Stimulated activated CD8-positive, alpha-beta memory T cell treated with anti-CD3 and anti-CD28 coated beads, Interleukin-4, amount 100 ng/mL, for 4 hours (primary cell): Measurements from ENCODE around the gene ADORA2A.

ENCODE experiments used
- DNase-seq, 2 donors: peaks; one replicate each; pipeline ENCODE4 v3.0.0-alpha.2; 2020; ENCODE audit warnings: low read depth in 2 of 2, low spot score in 1 of 2

The ADORA2A gene

DNA sequence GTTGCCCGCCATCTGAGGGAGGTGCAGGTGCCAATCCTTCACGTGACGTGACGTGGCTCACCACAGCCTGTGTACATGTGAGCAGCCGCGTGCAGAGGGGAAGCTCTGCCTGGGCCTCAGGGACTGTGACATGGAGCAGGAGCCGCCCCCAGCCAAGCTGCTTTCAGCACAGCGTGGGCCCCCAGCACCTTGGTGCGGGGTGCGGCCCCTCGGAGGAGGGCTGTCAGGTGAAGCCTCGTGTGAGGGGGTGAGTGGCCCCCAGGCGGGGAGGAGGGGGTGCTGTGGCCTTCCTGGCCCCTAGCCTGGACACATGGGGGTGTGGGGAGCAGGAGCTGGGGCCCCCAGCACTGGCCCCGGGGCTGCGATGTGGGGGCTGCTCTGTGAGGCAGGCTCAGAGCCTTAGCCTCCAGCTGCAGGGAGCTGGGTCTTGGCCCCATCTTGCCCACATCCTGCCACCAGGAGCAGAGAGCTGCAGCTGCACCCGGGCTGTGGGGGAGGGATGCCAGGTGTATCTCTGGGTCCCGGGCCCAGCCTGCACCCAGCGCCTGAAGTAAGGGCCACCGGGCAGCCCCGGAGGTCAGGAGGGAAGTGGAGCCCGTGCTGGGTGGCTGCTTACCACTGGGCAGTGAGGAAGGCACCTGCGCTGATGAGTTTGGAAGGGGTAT is at the start of gene ADORA2A:
Gene ADORA2A (plus strand): TSS at position 100 of the 665 bp plus-strand sequence. CDS start 5,806 bp downstream, outside the sequence.
- DNase-seq = peak; percentile 70 to 81

DNA sequence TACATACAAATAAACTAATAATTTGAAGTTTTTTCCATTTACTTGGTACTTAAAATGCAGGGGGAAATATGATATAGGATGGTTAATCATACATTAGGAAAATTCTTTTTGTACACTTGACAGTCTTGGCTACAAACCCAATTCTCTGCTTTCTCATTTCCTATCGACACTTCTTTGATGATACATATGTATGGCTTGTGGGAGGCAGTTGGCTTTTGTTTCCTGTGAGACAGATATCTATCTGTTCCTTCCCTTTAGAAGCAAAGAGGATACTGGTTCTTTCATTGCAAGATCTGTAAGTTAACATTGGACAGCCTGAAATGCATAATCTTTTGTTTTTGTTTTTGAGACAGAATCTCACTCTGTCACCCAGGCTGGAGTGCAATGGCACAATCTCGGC is 47.9 kb upstream of the ADORA2A start:
- no peak for DNase-seq

DNA sequence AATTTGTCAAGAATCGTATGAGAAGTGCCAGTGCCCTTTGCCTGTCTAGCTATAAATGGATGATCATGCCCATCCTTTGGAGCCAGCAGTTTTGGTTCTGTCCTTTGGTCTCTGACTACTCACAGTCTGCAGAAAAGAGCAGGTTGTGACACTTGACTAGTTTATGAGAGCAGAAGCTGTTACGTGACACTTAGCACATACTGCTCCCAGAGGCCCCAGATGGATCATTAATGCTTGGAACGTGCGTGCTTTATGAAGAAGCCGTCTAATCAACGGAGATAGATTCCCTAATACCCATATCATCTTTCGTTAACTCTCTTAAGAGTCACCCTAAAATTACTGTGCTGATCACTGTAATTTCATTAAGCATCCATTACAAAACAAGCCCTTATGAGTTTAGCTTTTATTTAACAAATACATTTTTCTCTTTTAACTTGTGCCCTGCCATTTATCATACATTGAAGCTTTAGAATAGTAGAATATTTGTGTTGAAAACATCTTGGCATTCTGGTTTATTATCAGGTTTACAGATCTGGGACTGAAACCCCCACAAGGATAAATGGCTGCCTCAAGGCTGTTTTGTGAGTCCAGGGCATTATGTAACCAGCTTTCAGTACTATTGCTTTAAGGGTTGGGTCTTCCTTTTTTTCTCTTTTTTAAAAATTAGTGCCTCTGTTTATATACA is 47.0 kb upstream of the ADORA2A start:
- DNase-seq = no peak

DNA sequence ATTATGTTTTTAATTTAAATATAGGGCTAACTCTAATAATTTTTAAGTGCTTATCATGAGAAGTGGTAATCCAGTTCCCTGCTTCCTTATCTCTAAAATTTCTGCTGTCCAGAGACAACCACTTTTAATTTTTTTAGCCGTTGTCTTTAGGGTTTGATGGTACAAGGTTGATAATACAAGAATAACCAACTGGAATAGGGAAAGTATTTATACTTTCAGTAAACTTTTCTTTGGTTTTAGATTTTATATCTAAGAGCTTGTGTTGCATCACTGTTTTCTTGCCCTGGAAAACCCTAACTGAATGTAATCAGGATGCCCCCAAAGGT is 46.5 kb upstream of the ADORA2A start:
- DNase-seq = no peak

DNA sequence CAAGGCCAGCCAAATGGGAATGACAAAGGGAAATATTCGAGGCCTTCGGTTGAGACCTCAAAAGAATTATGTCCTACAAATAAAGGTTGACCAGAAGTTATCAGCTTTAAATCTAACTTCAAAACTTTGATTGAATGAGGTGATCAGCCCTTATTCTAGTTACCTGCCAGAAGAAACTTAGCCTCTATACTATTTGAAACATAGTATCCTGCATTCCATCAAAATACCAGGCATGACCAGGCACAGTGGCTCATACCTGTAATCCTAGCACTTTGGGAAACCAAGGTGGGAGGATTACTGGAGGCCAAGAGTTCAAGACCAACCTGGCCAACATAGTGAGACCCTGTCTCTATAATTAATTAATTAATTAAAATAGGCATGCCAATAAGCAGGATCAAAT is 44.3 kb upstream of the ADORA2A start:
- DNase-seq = no peak

DNA sequence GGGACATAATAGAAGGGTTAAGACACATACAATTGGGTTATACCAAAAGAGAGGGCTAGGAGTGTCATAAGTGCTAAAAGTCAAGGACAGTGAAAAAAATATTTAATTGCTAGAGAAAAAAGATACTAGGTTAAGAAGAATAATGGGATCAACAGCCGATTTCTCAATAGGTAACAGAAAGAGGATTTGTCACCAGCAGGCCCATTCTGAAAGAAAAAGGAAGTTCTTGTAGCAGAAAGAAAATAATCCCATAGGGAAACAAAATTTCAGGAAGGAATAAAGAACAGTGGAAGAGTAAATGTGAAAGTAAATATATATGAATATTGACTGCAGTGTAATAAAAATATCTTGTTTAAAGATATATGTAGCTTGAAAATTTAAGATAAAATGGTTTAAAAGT is 43.3 kb upstream of the ADORA2A start:
- DNase-seq = no peak

DNA sequence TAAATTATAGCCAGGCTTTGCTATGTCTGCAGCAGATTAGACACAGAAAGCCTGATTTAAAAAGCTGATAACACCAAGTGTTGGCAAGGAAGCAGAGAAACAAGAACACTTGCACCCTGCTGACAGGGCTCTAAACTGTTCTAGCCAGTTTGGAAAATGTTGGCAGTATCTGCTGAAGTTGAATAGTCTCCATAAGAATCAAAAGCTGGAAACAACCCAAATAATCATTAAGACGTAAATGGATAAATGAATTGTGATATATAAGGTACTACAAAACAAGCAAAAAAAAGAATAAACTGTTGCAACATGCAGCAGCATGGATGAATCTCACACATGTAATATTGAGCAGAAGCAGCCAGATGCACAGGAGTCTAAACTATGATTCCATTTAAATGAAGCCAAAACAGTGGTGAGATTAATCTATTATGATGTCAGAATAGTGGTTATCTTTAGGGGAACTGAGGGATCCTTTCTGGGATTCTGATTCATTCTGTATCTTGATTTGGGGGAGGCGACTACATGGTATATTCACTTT is 40.4 kb upstream of the ADORA2A start:
- DNase-seq = no peak

DNA sequence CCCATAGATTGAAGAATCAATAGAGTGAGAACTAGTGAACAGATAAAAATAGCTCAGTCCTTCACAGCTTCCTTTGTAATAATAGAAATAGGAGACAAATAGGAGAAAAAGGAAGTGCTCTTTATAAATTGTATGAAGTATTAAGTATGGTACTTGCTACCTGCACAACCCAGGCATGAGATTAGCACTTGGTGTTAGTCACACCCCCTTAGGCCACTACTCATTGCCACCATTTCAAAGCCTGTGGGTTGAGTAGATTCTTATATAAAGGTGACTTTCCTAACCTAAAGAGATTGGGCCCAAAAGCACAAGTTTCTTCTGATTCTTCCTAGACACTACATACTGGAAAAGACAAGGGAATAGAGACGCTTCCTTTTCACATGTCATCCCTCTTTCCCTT is 37.7 kb upstream of the ADORA2A start:
- no peak for DNase-seq

DNA sequence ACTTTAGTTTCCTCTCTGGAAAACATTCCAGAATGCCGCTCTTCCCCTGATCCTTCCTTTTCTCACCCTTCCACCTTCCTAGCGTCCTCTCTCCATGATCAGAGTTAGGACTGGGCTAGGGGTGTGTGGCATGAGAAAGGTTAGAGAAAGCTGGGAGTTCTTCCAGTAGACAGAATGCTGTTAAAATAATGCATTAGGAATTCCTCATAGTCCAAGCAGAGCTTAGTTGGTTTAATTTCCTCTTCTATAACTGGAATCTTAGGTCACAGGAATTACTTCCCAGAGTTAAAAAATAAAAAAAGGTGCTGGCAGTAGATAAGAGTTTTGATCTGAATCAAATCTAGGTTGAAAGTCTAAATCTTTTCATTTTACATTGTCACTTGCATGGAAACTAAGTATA is 37.2 kb upstream of the ADORA2A start:
- no peak for DNase-seq

DNA sequence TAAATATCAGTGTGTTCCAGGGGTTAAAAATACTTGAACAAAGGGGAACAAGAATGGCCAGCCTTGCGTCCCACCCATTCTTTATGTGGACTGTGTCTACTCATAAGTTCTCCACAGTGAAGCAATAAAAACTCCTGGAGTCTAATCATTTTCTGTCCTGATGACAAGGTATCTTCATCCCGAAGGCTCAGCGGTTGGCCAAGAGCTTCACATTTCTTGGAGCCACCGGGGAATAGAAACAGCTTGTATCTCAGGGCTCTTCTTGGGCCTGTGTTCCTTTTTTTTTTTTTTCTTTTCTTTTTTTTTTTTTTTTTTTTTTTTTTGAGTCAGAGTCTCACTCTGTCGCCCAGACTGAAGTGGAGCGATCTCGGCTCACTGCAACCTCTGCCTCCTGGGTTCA is 36.8 kb upstream of the ADORA2A start:
- no peak for DNase-seq

DNA sequence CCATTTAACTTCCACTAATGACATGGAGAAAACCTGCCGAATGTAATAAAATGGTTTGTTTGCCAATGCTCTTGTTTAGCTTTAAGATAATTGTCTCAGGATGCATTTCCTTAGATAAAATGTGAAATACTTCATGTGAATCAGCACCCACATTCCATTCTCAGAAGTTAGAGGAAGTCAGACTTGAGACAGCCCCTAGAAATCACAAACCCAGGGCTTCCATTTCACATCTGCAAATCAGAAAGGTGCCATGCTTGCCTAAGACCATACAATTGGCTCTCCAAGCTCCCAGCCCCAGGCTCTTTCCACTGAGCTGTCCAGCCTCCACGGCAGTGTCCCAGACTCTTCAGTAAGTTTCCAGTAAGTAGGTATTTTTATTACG is 35.6 kb upstream of the ADORA2A start:
- no peak for DNase-seq

DNA sequence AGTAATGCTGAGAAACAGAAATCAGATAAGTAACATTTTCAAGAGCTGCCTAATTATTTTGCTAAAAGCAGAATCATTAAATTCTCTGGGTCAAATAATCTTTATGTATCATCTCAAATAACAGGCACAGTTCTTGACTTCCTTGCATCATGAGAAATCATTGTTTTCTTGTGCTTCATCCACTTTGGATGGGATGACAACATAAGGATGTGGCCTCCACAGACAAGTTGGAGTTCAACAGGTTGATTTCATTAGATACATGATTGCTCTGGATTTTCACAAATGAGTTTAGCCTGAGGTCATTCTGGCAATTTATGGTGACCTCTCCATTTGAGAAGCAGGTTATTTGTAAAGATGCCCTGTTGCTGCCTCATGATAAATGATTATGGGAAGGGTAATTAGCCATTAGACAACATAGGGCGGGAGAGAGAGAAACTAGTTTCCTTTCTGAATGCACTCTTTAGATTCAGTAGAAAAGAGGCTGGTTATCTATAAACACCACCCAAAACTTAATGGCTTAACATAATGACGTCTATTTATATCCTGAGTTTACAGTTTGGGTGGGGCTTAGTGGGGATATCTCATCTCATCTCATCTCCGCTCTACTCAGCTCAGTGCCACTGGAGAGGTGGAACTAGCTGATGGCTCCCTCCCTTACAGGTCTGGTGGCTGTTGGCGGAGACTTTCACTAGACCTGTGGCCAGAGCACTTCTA is 35.0 kb upstream of the ADORA2A start:
- DNase-seq = no peak

DNA sequence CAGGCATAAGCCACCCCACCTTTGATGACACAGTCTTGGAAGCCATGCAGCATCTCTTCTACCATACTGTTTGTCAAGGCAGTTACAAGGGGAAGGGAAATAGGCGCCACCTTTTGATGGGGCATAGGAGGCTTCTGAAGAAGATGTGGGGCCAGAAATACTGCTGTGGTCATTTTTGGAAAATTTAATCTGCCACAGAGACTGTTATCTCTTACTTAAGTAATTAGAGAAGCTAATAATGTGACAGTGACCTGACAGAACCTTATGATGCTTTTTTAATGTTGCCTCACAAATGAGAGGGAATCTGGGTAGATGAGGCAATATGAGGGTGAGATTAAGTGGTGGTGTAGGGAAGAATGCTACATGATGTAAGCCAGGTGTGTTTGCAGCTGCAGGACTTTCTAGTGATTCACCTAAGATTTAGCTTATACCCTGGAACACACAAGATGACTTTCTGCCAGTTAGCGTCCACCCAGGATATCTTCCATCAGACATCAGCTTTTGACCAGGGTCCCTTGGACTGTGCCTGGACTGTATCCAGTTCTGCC is 34.3 kb upstream of the ADORA2A start:
- DNase-seq = no peak

DNA sequence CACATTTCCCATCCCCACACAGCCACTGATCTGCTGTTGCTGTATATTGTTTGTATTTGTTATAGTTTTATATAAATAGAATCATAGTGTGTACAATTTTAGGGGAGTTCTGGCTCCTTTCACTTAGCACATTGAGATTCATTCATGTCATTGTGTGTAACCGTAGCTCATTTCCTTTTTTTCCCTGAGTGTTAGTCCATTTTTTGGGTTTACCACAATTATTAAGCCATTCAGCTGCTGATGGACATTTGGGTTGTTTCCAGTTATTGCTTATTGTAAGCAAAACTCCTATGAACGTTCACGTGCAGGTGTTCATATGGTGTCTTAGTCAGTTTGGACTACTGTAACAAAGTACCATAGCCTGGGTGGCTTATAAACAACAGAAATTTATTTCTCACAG is 33.6 kb upstream of the ADORA2A start:
- DNase-seq = no peak

DNA sequence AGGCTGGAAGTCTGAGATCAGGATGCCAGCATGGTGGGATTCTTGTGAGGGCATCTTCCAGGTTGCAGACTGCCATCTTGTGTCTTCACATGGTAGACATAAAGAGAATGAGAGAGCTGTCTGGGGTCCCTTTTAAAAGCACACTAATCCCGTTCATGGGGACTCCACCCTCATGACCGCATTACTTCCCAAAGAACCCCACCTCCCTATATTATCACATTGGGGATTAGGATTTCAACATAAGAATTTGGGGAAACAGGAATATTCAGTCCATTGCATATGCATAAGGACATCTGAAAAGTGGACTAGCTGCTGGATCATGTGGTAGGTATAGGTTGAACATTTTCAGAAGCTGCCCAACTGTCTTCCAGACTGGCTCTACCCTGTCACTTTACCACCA is 33.1 kb upstream of the ADORA2A start:
- DNase-seq = no peak

DNA sequence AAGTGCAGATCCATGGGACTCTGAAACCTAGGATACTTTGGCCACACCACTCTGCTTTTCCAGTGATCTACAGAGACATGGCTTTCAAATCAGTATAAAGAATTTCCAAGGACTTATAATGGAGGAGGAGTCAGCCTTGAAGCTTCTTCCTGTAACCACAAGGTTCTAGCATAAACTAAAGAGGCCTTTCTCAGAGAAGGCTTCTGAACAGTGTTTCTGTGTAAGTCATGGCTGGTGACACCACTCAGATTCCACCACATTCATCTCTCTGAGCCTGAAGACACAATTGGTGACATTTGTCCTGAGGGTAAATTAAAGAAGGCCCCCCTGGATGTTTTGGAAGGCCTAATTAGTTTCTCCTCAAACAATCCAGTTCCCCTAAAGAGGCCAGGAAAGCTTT is 29.0 kb upstream of the ADORA2A start:
- no peak for DNase-seq

DNA sequence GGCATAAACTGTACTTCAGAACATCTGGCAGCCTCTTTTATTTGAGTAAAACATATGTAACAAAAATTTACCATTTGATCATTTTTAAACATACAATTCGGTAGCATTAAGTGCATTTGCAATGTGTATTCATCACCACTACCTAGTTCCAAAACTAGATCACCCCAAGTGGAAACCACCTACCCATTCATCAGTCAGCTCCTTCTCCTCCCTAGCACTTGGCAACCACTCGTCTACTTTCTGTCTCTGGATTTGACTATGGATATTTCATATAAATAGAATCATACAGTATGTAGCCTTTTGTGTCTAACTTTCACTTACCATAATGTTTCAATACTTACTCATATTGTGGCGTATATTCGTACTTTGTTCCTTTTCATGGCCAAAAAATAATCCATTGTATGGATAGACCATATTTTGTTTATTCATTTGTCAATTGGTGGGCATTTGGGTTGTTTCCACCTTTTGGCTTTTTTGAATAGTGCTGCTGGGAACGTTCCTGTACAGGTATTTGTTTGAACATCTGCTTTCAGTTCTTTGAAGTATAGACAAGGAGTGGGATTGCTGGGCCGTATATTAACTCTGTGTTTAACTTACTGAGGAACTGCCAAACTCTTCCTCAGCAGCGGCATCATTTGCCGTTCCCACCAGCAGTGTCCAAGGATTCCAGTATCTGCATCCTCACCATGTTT is 27.2 kb upstream of the ADORA2A start:
- no peak for DNase-seq

DNA sequence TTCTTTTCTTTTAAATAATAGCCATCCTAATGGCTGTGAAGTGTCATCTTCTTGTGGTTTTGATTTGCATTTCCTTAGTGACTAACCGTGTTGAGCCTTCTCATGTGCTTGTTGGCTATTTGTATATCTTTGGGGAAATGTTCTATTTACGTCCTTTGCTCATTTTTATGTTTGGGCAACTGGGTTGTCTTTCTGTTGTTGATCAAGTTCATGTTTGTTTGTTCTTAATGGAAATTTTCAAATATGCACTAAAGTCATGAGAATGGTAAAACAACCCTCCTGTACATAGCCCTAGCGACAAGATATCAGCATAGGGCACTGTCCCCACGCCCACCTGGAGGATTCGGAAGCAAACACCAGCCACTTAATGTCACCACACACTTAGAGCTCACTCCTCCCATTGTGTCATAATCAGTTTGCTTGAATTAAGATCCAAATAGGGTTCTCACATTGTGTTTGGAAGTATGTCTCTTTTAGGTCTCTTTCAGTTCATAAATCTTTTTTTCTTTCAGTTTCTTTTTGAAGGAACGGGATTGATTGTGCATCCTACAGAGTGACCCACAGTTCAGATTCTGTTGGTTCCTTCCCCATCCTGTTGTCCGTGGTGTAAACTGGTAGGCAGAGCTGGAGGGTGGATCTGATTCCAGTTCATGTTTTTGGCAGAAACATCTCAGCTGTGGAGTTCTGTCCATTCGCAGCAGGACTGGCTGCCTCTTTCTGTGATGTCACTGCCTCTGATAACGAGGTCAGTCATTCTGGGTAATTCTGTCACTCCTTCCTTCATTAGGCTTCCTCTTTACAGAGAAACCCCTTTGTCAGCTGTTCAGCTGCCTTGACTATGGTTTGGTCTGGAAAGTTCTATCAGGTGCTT is 26.4 kb upstream of the ADORA2A start:
- no peak for DNase-seq

DNA sequence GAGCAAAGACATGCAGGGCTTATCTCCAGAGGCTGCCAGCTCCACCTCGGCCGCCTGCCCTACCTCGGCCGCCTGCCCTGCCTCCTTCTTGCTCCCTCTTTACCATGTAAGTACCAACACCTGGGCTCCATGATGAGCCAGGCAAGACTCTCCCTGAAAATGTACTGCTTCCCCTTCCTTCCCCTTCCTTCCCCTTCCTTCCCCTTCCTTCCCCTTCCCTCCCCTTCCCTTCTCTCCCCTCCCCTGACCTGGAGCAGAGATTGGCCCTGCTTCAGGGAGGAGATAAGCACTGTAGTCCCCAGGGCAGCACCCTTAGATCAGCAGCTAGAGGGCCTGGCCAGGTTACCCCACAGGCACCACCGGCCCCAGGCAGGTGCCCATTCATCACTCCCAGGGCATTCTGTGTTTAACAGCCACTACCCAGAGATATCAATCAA is 25.4 kb upstream of the ADORA2A start:
- no peak for DNase-seq

DNA sequence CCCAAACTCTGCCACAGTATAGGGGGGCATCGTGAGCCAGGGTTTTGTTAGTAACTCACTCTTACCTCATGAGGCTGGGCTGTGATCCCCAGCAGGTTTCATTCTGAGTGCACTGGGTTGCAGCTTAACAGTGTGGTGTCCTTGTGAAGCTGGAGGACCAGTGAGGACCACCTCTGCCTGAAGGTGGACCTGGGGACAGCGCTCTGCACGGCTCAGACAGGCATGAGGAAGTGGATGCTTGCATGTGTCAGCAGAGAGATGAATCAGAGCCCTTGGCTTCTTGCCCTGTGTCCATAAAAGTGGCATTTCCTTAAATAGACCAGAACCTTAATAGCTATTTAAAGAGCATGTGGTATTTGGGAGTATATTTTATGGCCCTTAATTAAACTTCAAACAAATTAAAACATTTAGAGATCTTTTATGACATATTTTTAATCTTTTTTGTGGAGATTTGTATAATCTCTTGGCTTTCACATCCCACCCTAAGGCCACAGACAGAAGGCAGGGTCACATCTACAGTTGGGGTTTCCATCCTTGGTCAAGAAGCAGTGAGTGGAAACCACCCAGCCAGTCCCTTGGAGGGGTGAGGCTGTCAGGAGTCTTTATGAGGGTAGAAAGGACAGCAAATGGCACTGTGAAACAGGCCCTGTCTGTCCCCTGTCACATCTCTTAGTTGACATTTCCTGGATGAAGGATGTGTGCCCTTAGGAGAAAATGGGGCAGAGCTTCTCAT is 24.8 kb upstream of the ADORA2A start:
- no peak for DNase-seq
